ENCODE results near the gene RHOBTB1. TPM values are rescaled to one million over a fixed set of nuclear protein-coding genes. Genes with fewer than 3 reads are reported as not detected.

Gene RHOBTB1
- total and polyA plus RNA-seq, 9 of the 15 experiments (the other 6 are each of a cell fraction or from before 2014, with no cell fraction given): 1.7 to 11.7 (median 9.3) TPM

DNA sequence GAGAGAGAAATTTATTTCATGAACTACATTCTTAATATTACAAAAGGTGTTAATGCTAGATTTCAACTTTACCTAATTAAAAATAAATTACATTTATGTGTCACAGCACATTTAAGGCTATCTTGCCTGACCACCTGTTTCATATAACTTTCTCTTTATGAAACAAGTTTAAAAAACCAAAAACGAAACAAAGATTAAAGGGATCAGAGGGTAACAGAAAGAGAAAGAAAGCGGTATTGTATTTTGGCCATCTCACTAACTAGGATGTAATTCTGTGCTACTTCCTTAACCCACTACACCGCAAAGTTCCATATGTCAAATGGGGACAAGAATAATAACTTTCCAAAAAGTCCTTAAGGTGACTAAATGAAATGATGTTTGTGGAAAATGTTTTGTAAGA, 6.3 kb upstream of the RHOBTB1 start (continued):
- TF ChIP-seq, protein P1, sequence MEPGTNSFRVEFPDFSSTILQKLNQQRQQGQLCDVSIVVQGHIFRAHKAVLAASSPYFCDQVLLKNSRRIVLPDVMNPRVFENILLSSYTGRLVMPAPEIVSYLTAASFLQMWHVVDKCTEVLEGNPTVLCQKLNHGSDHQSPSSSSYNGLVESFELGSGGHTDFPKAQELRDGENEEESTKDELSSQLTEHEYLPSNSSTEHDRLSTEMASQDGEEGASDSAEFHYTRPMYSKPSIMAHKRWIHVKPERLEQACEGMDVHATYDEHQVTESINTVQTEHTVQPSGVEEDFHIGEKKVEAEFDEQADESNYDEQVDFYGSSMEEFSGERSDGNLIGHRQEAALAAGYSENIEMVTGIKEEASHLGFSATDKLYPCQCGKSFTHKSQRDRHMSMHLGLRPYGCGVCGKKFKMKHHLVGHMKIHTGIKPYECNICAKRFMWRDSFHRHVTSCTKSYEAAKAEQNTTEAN (CRISPR knock-in tag; IDR thresholded peaks at IDR 0.05): no peak
- TF ChIP-seq SMARCB1 (IDR thresholded peaks at IDR 0.05; ENCODE audit: insufficient read length, low read depth) (no peak), PHTF2 (CRISPR knock-in tag; IDR thresholded peaks at IDR 0.05) (no peak), ZNF717 (CRISPR knock-in tag; IDR thresholded peaks at IDR 0.05) (no peak), ZNF133 (CRISPR knock-in tag; IDR thresholded peaks at IDR 0.05) (no peak), RAD21 (CRISPR knock-in tag; conservative IDR thresholded peaks at IDR 0.05 in 1 of 2, IDR thresholded peaks at IDR 0.05 in 1 of 2) (no peak), SMARCC2 (IDR thresholded peaks at IDR 0.05; ENCODE audit: low read depth) (no peak)
- TF ChIP-seq, protein P2, sequence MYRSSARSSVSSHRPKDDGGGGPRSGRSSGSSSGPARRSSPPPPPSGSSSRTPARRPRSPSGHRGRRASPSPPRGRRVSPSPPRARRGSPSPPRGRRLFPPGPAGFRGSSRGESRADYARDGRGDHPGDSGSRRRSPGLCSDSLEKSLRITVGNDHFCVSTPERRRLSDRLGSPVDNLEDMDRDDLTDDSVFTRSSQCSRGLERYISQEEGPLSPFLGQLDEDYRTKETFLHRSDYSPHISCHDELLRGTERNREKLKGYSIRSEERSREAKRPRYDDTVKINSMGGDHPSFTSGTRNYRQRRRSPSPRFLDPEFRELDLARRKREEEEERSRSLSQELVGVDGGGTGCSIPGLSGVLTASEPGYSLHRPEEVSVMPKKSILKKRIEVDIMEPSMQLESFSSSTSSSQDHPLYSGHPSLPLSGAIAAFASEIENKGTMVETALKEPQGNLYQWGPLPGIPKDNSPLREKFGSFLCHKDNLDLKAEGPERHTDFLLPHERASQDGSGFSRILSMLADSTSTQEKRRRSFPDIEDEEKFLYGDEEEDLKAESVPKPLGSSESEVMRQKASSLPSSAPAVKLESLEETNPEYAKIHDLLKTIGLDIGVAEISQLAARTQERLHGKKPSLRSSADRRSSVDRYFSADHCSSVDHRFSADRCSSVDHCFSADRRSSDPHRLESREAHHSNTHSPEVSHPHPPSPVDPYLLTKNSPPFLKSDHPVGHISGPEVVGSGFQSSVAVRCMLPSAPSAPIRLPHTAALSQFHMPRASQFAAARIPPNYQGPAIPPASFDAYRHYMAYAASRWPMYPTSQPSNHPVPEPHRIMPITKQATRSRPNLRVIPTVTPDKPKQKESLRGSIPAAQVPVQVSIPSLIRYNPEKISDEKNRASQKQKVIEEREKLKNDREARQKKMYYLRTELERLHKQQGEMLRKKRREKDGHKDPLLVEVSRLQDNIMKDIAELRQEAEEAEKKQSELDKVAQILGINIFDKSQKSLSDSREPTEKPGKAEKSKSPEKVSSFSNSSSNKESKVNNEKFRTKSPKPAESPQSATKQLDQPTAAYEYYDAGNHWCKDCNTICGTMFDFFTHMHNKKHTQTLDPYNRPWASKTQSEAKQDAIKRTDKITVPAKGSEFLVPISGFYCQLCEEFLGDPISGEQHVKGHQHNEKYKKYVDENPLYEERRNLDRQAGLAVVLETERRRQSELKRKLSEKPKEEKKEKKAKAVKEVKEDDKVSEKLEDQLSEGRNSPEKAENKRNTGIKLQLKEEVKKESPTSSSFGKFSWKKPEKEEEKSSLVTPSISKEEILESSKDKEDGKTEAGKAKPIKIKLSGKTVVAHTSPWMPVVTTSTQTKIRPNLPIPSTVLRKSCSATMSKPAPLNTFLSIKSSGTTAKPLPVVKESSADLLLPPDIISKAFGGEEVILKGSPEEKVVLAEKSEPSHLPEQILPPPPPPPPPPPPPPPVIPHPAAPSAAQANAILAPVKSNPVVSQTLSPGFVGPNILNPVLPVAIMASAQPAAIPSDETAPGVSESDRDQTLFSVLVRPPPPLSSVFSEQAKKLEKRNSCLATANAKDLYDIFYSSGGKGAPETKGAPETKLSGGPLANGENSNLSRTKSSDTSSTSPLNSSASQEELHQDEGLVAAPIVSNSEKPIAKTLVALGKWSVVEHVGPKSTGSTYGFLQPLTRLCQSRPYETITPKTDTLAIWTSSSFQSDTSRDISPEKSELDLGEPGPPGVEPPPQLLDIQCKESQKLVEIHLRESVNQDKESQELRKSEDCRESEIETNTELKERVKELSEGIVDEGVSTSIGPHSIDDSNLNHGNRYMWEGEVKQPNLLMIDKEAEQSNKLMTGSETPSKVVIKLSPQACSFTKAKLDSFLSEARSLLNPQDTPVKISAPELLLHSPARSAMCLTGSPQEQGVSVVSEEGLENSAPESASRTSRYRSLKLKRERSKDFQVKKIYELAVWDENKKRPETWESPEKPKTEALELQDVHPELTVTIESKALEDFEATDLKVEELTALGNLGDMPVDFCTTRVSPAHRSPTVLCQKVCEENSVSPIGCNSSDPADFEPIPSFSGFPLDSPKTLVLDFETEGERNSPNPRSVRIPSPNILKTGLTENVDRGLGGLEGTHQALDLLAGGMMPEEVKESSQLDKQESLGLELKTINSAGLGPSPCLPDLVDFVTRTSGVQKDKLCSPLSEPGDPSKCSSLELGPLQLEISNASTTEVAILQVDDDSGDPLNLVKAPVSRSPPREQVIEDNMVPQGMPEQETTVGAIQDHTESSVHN (IDR thresholded peaks at IDR 0.05; ENCODE audit: borderline replicate concordance in 1 of 2, low read depth in 1 of 2): no peak

All from K562 (cell line).